ENCODE data around the gene EPN2. TPM values are rescaled to one million over a fixed set of nuclear protein-coding genes. Genes with fewer than 3 reads are reported as not detected.

Gene EPN2
- total RNA-seq, 1 donor from 2014 or later = 74.5 TPM

DNA sequence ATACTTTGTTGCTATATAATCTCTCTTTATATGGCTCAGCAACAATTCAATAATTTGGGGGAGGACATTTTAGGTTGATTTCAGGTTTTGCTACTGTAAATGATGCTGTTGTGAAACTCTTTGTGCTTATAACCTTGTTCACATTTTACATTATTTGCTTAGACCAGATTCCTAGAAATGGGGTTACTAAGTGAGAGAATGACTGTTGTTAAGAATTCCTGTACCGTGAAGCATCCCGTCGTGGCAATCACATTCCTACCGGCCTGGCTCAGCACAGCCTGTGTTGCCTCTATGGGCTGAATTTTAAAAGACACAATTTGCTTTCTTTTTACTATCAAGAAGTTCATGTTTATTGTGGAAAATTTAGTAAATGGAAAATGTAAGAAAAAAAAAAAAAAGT, 94.0 kb downstream of the EPN2 start:
- H3K4me1 Mint-ChIP-seq (ENCODE audit: unreplicated experiment) = no peaks in the 10 kb centered on the region
- no peak overlapping the region for H3K27ac Mint-ChIP-seq (ENCODE audit: unreplicated experiment)
- no peak overlapping the region for H3K4me3 Mint-ChIP-seq (ENCODE audit: unreplicated experiment)
- TF ChIP-seq, protein P1, sequence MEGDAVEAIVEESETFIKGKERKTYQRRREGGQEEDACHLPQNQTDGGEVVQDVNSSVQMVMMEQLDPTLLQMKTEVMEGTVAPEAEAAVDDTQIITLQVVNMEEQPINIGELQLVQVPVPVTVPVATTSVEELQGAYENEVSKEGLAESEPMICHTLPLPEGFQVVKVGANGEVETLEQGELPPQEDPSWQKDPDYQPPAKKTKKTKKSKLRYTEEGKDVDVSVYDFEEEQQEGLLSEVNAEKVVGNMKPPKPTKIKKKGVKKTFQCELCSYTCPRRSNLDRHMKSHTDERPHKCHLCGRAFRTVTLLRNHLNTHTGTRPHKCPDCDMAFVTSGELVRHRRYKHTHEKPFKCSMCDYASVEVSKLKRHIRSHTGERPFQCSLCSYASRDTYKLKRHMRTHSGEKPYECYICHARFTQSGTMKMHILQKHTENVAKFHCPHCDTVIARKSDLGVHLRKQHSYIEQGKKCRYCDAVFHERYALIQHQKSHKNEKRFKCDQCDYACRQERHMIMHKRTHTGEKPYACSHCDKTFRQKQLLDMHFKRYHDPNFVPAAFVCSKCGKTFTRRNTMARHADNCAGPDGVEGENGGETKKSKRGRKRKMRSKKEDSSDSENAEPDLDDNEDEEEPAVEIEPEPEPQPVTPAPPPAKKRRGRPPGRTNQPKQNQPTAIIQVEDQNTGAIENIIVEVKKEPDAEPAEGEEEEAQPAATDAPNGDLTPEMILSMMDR (IDR thresholded peaks at IDR 0.05; ENCODE audit: unreplicated experiment) = no peak
- H3K36me3 Mint-ChIP-seq (ENCODE audit: low read depth, unreplicated experiment) = peaks cover 26% of the 10 kb centered on the region
- no peaks in the 10 kb centered on the region for H3K9me3 Mint-ChIP-seq (ENCODE audit: unreplicated experiment)
- H3K27me3 Mint-ChIP-seq (ENCODE audit: unreplicated experiment) = peaks cover 3% of the 10 kb centered on the region
- DNase-seq (ENCODE audit: low spot score) = no peak

GRCh38 chr17:19331543-19332245, 94.5 kb downstream of the EPN2 start:
- Mint-ChIP-seq H3K4me1 (ENCODE audit: unreplicated experiment) (no peaks in the 10 kb centered on the region), H3K9me3 (ENCODE audit: unreplicated experiment) (no peaks in the 10 kb centered on the region), H3K4me3 (ENCODE audit: unreplicated experiment) (no peak overlapping the region), H3K36me3 (ENCODE audit: low read depth, unreplicated experiment) (peaks cover 23% of the 10 kb centered on the region), H3K27ac (ENCODE audit: unreplicated experiment) (no peak overlapping the region), H3K27me3 (ENCODE audit: unreplicated experiment) (peaks cover 3% of the 10 kb centered on the region)
- DNase-seq (ENCODE audit: low spot score) = no peak
- TF ChIP-seq, protein P1 (IDR thresholded peaks at IDR 0.05; ENCODE audit: unreplicated experiment) = no peak

- peaks cover 18% of the 10 kb centered on the region for H3K36me3 Mint-ChIP-seq (ENCODE audit: low read depth, unreplicated experiment)
- no peak overlapping the region for H3K27ac Mint-ChIP-seq (ENCODE audit: unreplicated experiment)
- TF ChIP-seq, protein P1 (IDR thresholded peaks at IDR 0.05; ENCODE audit: unreplicated experiment) = no peak
- H3K9me3 Mint-ChIP-seq (ENCODE audit: unreplicated experiment) = no peaks in the 10 kb centered on the region
- H3K4me3 Mint-ChIP-seq (ENCODE audit: unreplicated experiment) = peak overlapping the region; percentile 39
- DNase-seq (ENCODE audit: low spot score) = no peak
- H3K4me1 Mint-ChIP-seq (ENCODE audit: unreplicated experiment) = no peaks in the 10 kb centered on the region
- H3K27me3 Mint-ChIP-seq (ENCODE audit: unreplicated experiment) = peaks cover 5% of the 10 kb centered on the region
Observed at GRCh38 chr17:19332371-19333131, 95.4 kb downstream of the EPN2 start.

DNA sequence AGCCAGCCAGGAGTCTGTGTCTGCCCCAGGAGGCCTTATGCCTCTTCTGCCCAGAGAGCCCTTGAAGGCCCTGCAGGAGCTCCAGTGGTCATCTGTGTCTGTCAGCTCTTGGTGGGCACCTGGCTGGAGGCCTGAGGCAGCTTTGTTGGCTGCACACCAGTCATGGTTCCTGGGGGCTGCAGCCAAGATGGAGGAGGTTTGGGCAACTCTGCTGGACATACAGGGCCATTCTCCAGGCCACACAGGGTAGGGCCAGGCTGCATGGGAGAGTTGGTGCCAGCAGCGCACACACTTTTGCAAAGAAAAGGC, 95.9 kb downstream of the EPN2 start:
- TF ChIP-seq, protein P1 (IDR thresholded peaks at IDR 0.05; ENCODE audit: unreplicated experiment) = no peak
- no peaks in the 10 kb centered on the region for H3K4me1 Mint-ChIP-seq (ENCODE audit: unreplicated experiment)
- DNase-seq (ENCODE audit: low spot score) = no peak
- peaks cover 15% of the 10 kb centered on the region for H3K36me3 Mint-ChIP-seq (ENCODE audit: low read depth, unreplicated experiment)
- H3K27me3 Mint-ChIP-seq (ENCODE audit: unreplicated experiment) = peaks cover 5% of the 10 kb centered on the region
- H3K9me3 Mint-ChIP-seq (ENCODE audit: unreplicated experiment) = no peaks in the 10 kb centered on the region
- no peak overlapping the region for H3K27ac Mint-ChIP-seq (ENCODE audit: unreplicated experiment)
- H3K4me3 Mint-ChIP-seq (ENCODE audit: unreplicated experiment) = no peak overlapping the region

DNA sequence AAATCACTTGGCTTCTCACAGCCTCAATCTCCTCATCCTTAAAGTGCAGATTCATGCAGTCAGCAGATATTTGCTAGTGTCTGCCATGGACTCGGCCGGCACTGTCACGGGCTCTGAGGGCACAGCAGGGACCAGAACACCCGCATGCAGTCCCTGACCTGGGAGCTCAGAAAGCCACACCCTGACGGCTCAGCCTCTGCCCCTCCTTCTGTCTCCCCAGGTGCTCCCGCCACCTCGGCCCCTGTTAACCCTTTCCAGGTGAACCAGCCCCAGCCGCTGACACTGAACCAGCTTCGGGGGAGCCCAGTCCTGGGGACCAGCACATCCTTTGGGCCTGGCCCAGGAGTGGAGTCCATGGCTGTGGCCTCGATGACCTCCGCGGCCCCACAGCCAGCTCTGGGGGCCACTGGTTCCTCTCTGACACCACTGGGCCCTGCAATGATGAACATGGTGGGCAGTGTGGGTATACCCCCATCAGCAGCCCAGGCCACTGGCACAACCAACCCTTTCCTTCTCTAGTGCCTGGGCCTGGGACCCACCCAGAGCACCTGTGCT, 96.6 kb downstream of the EPN2 start:
- H3K4me3 Mint-ChIP-seq (ENCODE audit: unreplicated experiment) = no peak overlapping the region
- peaks cover 4% of the 10 kb centered on the region for H3K27me3 Mint-ChIP-seq (ENCODE audit: unreplicated experiment)
- TF ChIP-seq, protein P1 (IDR thresholded peaks at IDR 0.05; ENCODE audit: unreplicated experiment) = no peak
- DNase-seq (ENCODE audit: low spot score) = no peak
- H3K9me3 Mint-ChIP-seq (ENCODE audit: unreplicated experiment) = no peaks in the 10 kb centered on the region
- H3K4me1 Mint-ChIP-seq (ENCODE audit: unreplicated experiment) = no peaks in the 10 kb centered on the region
- peaks cover 15% of the 10 kb centered on the region for H3K36me3 Mint-ChIP-seq (ENCODE audit: low read depth, unreplicated experiment)
- no peak overlapping the region for H3K27ac Mint-ChIP-seq (ENCODE audit: unreplicated experiment)
